HepG2 (cell line): ENCODE measurements around the gene TRAK1. TPM values are rescaled to one million over a fixed set of nuclear protein-coding genes. Genes with fewer than 3 reads are reported as not detected.

Experiments used
- ATAC-seq: fragments of 200-7000 bp; cut with Tn5 transposase; 3 replicates; pipeline ENCODE4 v1.9.1; 2020; ENCODE audit warnings: mild to moderate bottlenecking, moderate library complexity
- BruUV-seq: library from RNA; stranded (reverse); fragments of 400-500 nt; replicated peaks from 2 replicates; lab custom pipeline; 2021; lab: Mats Ljungman, UMichigan
- CTCF ChIA-PET: fragments of 300-600 bp; formaldehyde crosslinking; extraction: SDS; loops from one replicate; lab custom pipeline; 2021; ENCODE audit warnings: low total read pairs, inconsistent platforms, low intra/inter-chr PET ratio; lab: Yijun Ruan, JAX
- POLR2A ChIA-PET: fragments of 350-600 bp; sonication (Branson Sonifier 250); formaldehyde crosslinking; loops from one replicate; lab custom pipeline; 2020; ENCODE audit warnings: antibody characterized with exemption, inconsistent platforms; lab: Yijun Ruan, JAX
- DNase-seq: peaks from one replicate; pipeline ENCODE4 v3.0.0-alpha.2; 2015; ENCODE audit warnings: low spot score
- FAIRE-seq: peaks from 3 replicates; lab custom pipeline; 2011; peaks lifted over from hg19 to GRCh38; lab: Jason Lieb, UNC
- H2AFZ ChIP-seq: one replicate; pipeline ENCODE4 v1.6.1; 2011; ENCODE audit warnings: low read length, inconsistent platforms
- H3K27ac ChIP-seq: fragments of 300-600 bp; 3 replicates; pipeline ENCODE4 v1.8.0; 2011; ENCODE audit warnings: mixed run types, mild to moderate bottlenecking, mixed read lengths, low read length, inconsistent platforms; ENCODE audit not compliant: insufficient read depth; ENCODE audit errors: extremely low read length
- H3K27me3 ChIP-seq, 2 experiments: fragments of 200-600 bp in 1 of 2; 2 replicates in 1 of 2; 3 replicates in 1 of 2; pipeline versions ENCODE4 v1.6.0 to v1.8.0; 2011; ENCODE audit warnings: low read length in 2 of 2, mild to moderate bottlenecking in 2 of 2, moderate library complexity in 2 of 2, inconsistent platforms in 1 of 2; ENCODE audit not compliant: insufficient read depth in 2 of 2, control insufficient read depth in 1 of 2
- H3K36me3 ChIP-seq, 2 experiments: fragments of 200-600 bp in 1 of 2; replicated peaks in 1 of 2; 2 replicates in 1 of 2; 3 replicates in 1 of 2; pipeline versions ENCODE4 v1.5.1 to v1.8.0; 2011; ENCODE audit warnings: low read length in 2 of 2, inconsistent platforms in 1 of 2; ENCODE audit not compliant: insufficient read depth in 2 of 2, control insufficient read depth in 1 of 2
- H3K4me1 ChIP-seq: 2 replicates; pipeline ENCODE4 v1.5.1; 2012; ENCODE audit warnings: low read length, inconsistent platforms; ENCODE audit not compliant: insufficient read depth
- H3K4me2 ChIP-seq: 2 replicates; pipeline ENCODE4 v1.6.0; 2011; ENCODE audit warnings: low read depth, low read length, inconsistent platforms
- H3K4me3 ChIP-seq, 3 experiments: fragments of 200-600 bp in 1 of 3; sonication (generic), shearing (Covaris generic) in 1 of 3; replicated peaks in 1 of 3; 2 replicates each; pipeline ENCODE4 v1.5.1; 2011 to 2016; ENCODE audit warnings: low read length in 3 of 3, inconsistent platforms in 2 of 3, low read depth in 2 of 3, mild to moderate bottlenecking in 2 of 3, control low read depth in 1 of 3, mixed read lengths in 1 of 3; ENCODE audit not compliant: insufficient read depth in 1 of 3
- H3K79me2 ChIP-seq: one replicate; pipeline ENCODE4 v1.6.1; 2011; ENCODE audit warnings: low read length, inconsistent platforms; ENCODE audit not compliant: insufficient read depth
- H3K9ac ChIP-seq: 2 replicates; pipeline ENCODE4 v1.6.0; 2011; ENCODE audit warnings: mild to moderate bottlenecking, low read depth, low read length, inconsistent platforms; ENCODE audit not compliant: insufficient read depth
- H3K9me3 ChIP-seq: 2 replicates; pipeline ENCODE4 v1.5.1; 2012; ENCODE audit warnings: mild to moderate bottlenecking, low read length
- H4K20me1 ChIP-seq: 2 replicates; pipeline ENCODE4 v1.6.0; 2011; ENCODE audit warnings: inconsistent platforms, mild to moderate bottlenecking, low read length, moderate library complexity; ENCODE audit not compliant: insufficient read depth
- ARNT2 ChIP-seq: sonication (generic); formaldehyde crosslinking; IDR thresholded peaks from 2 replicates; pipeline ENCODE4 v1.8.0; 2022; ENCODE audit warnings: mild to moderate bottlenecking, low read depth, missing genetic modification reagents, moderate library complexity
- CSRNP1 ChIP-seq: sonication (generic); formaldehyde crosslinking; IDR thresholded peaks from 2 replicates; pipeline ENCODE4 v1.8.1; 2023; ENCODE audit warnings: mild to moderate bottlenecking, missing genetic modification reagents
- DR1 ChIP-seq: sonication (generic); formaldehyde crosslinking; IDR thresholded peaks from 2 replicates; pipeline ENCODE4 v1.8.0; 2021; ENCODE audit warnings: mild to moderate bottlenecking, missing genetic modification reagents, inconsistent platforms
- EED ChIP-seq: sonication (generic); formaldehyde crosslinking; IDR thresholded peaks from 2 replicates; pipeline ENCODE4 v1.5.0; 2020; ENCODE audit warnings: mild to moderate bottlenecking, missing genetic modification reagents
- GPN1 ChIP-seq: sonication (generic); formaldehyde crosslinking; IDR thresholded peaks from 2 replicates; pipeline ENCODE4 v1.5.1; 2020; ENCODE audit warnings: missing genetic modification reagents, borderline replicate concordance
- HNRNPLL ChIP-seq: fragments of 200-400 bp; formaldehyde crosslinking; IDR thresholded peaks from 2 replicates; pipeline ENCODE4 v1.6.1; 2017; ENCODE audit warnings: mild to moderate bottlenecking, low read depth, low read length; ENCODE audit not compliant: poor library complexity, severe bottlenecking
- HOXA7 ChIP-seq: sonication (generic); formaldehyde crosslinking; IDR thresholded peaks from 2 replicates; pipeline ENCODE4 v1.8.1; 2022; ENCODE audit warnings: mild to moderate bottlenecking, missing genetic modification reagents, moderate library complexity
- SMAD9 ChIP-seq: sonication (generic); formaldehyde crosslinking; IDR thresholded peaks from 2 replicates; pipeline ENCODE4 v1.5.1; 2020; ENCODE audit warnings: mild to moderate bottlenecking, missing genetic modification reagents
- ZNF280B ChIP-seq: sonication (generic); formaldehyde crosslinking; IDR thresholded peaks from 2 replicates; pipeline ENCODE4 v1.5.0; 2020; ENCODE audit warnings: missing genetic modification reagents, mild to moderate bottlenecking, borderline replicate concordance
- ZSCAN29 ChIP-seq: sonication (generic); formaldehyde crosslinking; conservative IDR thresholded peaks from 2 replicates; pipeline ENCODE4 v1.4.0; 2020; ENCODE audit warnings: mild to moderate bottlenecking, missing genetic modification reagents
- WGBS: methylation state at CpG from one replicate; pipeline ENCODE4 v1.1.6; 2017; ENCODE audit warnings: low lambda C conversion rate; 5-methylcytosine and 5-hydroxymethylcytosine counted together
- in situ Hi-C: cut with HindIII; loops from 2 replicates; pipeline ENCODE4 v1.10.0; 2017; ENCODE audit warnings: low pct_unique_long_range_greater_than_20kb; ENCODE audit not compliant: extremely low pct_ligation_motif_present
- intact Hi-C: fragments of 100-400 bp; cut with micrococcal nuclease; formaldehyde crosslinking; loops from one replicate; pipeline ENCODE4 v1.10.0; 2022; ENCODE audit not compliant: unreplicated experiment
- polyA plus RNA-seq, 8 experiments: library from polyadenylated mRNA; depleted of rRNA in 3 of 8; stranded (reverse) in 7 of 8; unstranded in 1 of 8; fragments of >200 nt; fragmentation: Illumina TruSeq in 4 of 8; extraction: Trizol in 4 of 8; gene quantifications; 2 replicates each; pipeline versions ENCODE4 v1.2.1 to v1.2.3, GENCODE V29; 2011 to 2016; ENCODE audit warnings: low read depth in 4 of 8, missing spikeins in 1 of 8, mixed read lengths in 1 of 8; ENCODE audit not compliant: insufficient read depth in 1 of 8
- total RNA-seq, 5 experiments: library from RNA; depleted of rRNA; stranded (reverse); fragments of >200 nt; fragmentation: Illumina TruSeq; extraction: Trizol; gene quantifications; 2 replicates each; pipeline ENCODE4 v1.2.3, GENCODE V29; 2016; ENCODE audit warnings: low read depth in 1 of 5

TRAK1 gene
- total and polyA plus RNA-seq, 2 of the 13 experiments (the other 11 are each of a cell fraction or from before 2014, with no cell fraction given), result 20.5 to 46.6 TPM

GRCh38 chr3:42169579-42170120 lies 78.5 kb downstream of the TRAK1 start:
- in situ Hi-C loops, result no loop called here
- no peak overlapping the region for H3K4me2 ChIP-seq
- peaks cover 81% of the 10 kb centered on the region for H3K79me2 ChIP-seq
- ATAC-seq (no peak), DNase-seq (no peak), FAIRE-seq (no peak)
- H3K4me3 ChIP-seq, result no peak overlapping the region
- no peak overlapping the region for H2AFZ ChIP-seq
- peaks cover 29% of the 10 kb centered on the region for H4K20me1 ChIP-seq
- POLR2A ChIA-PET, result interaction anchor here (1.6 to 1.7 kb wide), 2 partner anchors 10 to 39 kb away, joined by 4 to 6 read pairs; no protein-coding TSS in a partner anchor
- no peaks in the 10 kb centered on the region for H3K27me3 ChIP-seq
- BruUV-seq, result no TSS peak
- TF ChIP-seq ZSCAN29 (CRISPR knock-in tag) (no peak), SMAD9 (no peak), HOXA7 (CRISPR knock-in tag) (no peak), CSRNP1 (no peak), EED (no peak), GPN1 (CRISPR knock-in tag) (no peak), ARNT2 (CRISPR knock-in tag) (no peak), DR1 (CRISPR knock-in tag) (no peak), HNRNPLL (no peak), ZNF280B (CRISPR knock-in tag) (no peak)
- TF ChIP-seq, all 625 proteins: peak for 0
- CTCF ChIA-PET, result no interaction called here
- Histone ChIP-seq H3K9ac (no peak overlapping the region), H3K4me1 (peaks cover 39% of the 10 kb centered on the region), H3K9me3 (no peaks in the 10 kb centered on the region), H3K27ac (no peak overlapping the region), H3K36me3 (peaks cover 0 to 1% of the 10 kb centered on the region in 2 experiments; a peak in 3 of 5 replicates)
- intact Hi-C loops, result no loop called here
- 97% methylated on average over 7 of the region's 7 CpGs for WGBS
